Measurements from ENCODE around the gene CCDC40.

CCDC40 gene

GRCh38 chr17:80102664-80103448, 66.4 kb downstream of the CCDC40 start:
- DNase-seq (ENCODE audit: low read depth) = no peak

- no peak for DNase-seq (ENCODE audit: low read depth)
Observed at GRCh38 chr17:80103449-80104085, 67.1 kb downstream of the CCDC40 start.

GRCh38 chr17:80104321-80104955, 68.0 kb downstream of the CCDC40 start:
- no peak for DNase-seq (ENCODE audit: low read depth)

- no peak for DNase-seq (ENCODE audit: low read depth)
Observed at GRCh38 chr17:80104956-80105375, 68.5 kb downstream of the CCDC40 start.

- no peak for DNase-seq (ENCODE audit: low read depth)
Observed at GRCh38 chr17:80105762-80106161, 69.3 kb downstream of the CCDC40 start.

- no peak for DNase-seq (ENCODE audit: low read depth)
Observed at GRCh38 chr17:80106176-80106575, 69.7 kb downstream of the CCDC40 start.

GRCh38 chr17:80106751-80107150, 70.3 kb downstream of the CCDC40 start:
- DNase-seq (ENCODE audit: low read depth) = no peak

GRCh38 chr17:80107231-80108021, 71.0 kb downstream of the CCDC40 start:
- no peak for DNase-seq (ENCODE audit: low read depth)

- no peak for DNase-seq (ENCODE audit: low read depth)
Observed at GRCh38 chr17:80108036-80108971, 71.9 kb downstream of the CCDC40 start.

- no peak for DNase-seq (ENCODE audit: low read depth)
Observed at GRCh38 chr17:80109066-80109660, 72.7 kb downstream of the CCDC40 start.

GRCh38 chr17:80109713-80110446, 73.4 kb downstream of the CCDC40 start:
- DNase-seq (ENCODE audit: low read depth) = no peak

GRCh38 chr17:80110447-80110812, 74.0 kb downstream of the CCDC40 start:
- no peak for DNase-seq (ENCODE audit: low read depth)

- DNase-seq (ENCODE audit: low read depth) = no peak
Observed at GRCh38 chr17:80110927-80111701, 74.7 kb downstream of the CCDC40 start.

- no peak for DNase-seq (ENCODE audit: low read depth)
Observed at GRCh38 chr17:80111702-80112470, 75.4 kb downstream of the CCDC40 start.

- no peak for DNase-seq (ENCODE audit: low read depth)
Observed at GRCh38 chr17:80112471-80113032, 76.1 kb downstream of the CCDC40 start.

- no peak for DNase-seq (ENCODE audit: low read depth)
Observed at GRCh38 chr17:80113033-80113484, 76.6 kb downstream of the CCDC40 start.

GRCh38 chr17:80114758-80115157, 78.3 kb downstream of the CCDC40 start:
- DNase-seq (ENCODE audit: low read depth) = no peak

GRCh38 chr17:80115159-80115558, 78.7 kb downstream of the CCDC40 start:
- DNase-seq (ENCODE audit: low read depth) = no peak

Data from stromal cell of bone marrow (primary cell).